ENCODE results near the gene DPP3. TPM values are rescaled to one million over a fixed set of nuclear protein-coding genes. Genes with fewer than 3 reads are reported as not detected.

DPP3 gene
- total RNA-seq, 4 donors from 2014 or later = 15.5 to 48.5 (median 20.1) TPM

GRCh38 chr11:66495401-66495854 lies 15.2 kb downstream of the DPP3 start:
- TF ChIP-seq CTCF (IDR thresholded peaks at IDR 0.05) = no peak
- TF ChIP-seq POLR2A (IDR thresholded peaks at IDR 0.05) = no peak
- intact Hi-C loops (cut with DNase I; ENCODE audit: low total_unique reads) = no loop called here
- H3K4me3 ChIP-seq (ENCODE audit: low read depth, poor library complexity, severe bottlenecking) = no peak overlapping the region
- DNase-seq (ENCODE audit: low spot score in 2 of 2) = no peak
- WGBS, 2 donors = 94 to 96% methylated on average over 17 of the region's 17 CpGs

GRCh38 chr11:66497206-66497605 lies 17.0 kb downstream of the DPP3 start:
- no peak for TF ChIP-seq POLR2A (IDR thresholded peaks at IDR 0.05)
- TF ChIP-seq CTCF (IDR thresholded peaks at IDR 0.05) = no peak
- no peak overlapping the region for H3K4me3 ChIP-seq (ENCODE audit: low read depth, poor library complexity, severe bottlenecking)
- intact Hi-C loops (cut with DNase I; ENCODE audit: low total_unique reads) = no loop called here
- DNase-seq (ENCODE audit: low spot score in 2 of 2) = no peak
- 92 to 97% methylated on average over 10 to 13 of the region's 16 CpGs for WGBS, 2 donors

- WGBS, 2 donors = 94 to 95% methylated on average over 5 of the region's 5 CpGs
- TF ChIP-seq CTCF (IDR thresholded peaks at IDR 0.05) (no peak), POLR2A (IDR thresholded peaks at IDR 0.05) (no peak)
- intact Hi-C loops (cut with DNase I; ENCODE audit: low total_unique reads) = no loop called here
- no peak overlapping the region for H3K4me3 ChIP-seq (ENCODE audit: low read depth, poor library complexity, severe bottlenecking)
- no peak for DNase-seq (ENCODE audit: low spot score in 2 of 2)
These were observed 18.3 kb downstream of the DPP3 start for GRCh38 chr11:66498506-66498905.

GRCh38 chr11:66505276-66505816 lies 25.1 kb downstream of the DPP3 start:
- H3K4me3 ChIP-seq (ENCODE audit: low read depth, poor library complexity, severe bottlenecking) = no peak overlapping the region
- intact Hi-C loops (cut with DNase I; ENCODE audit: low total_unique reads) = no loop called here
- no peak for TF ChIP-seq CTCF (IDR thresholded peaks at IDR 0.05)
- no peak for TF ChIP-seq POLR2A (IDR thresholded peaks at IDR 0.05)
- DNase-seq (ENCODE audit: low spot score in 2 of 2) = no peak
- WGBS, 2 donors = 93 to 97% methylated on average over 1 of the region's 1 CpG

- intact Hi-C loops (cut with DNase I; ENCODE audit: low total_unique reads) = no loop called here
- TF ChIP-seq POLR2A (IDR thresholded peaks at IDR 0.05) (no peak), CTCF (IDR thresholded peaks at IDR 0.05) (no peak)
- H3K4me3 ChIP-seq (ENCODE audit: low read depth, poor library complexity, severe bottlenecking) = no peak overlapping the region
- no peak for DNase-seq (ENCODE audit: low spot score in 2 of 2)
- WGBS, 2 donors = 76 to 80% methylated on average over 7 of the region's 7 CpGs
These were observed 28.9 kb downstream of the DPP3 start for GRCh38 chr11:66509131-66509561.

All from lower leg skin (tissue), 4 donors.